Amygdala (tissue), 56 donors: Measurements from ENCODE around the gene TEAD4.
A peak's percentile ranks its signal among the peaks of the same experiment; 100 is the strongest.

Experiments used
- DNase-seq, 56 donors: peaks; one replicate each; lab custom pipeline; 2025; lab: John Stamatoyannopoulos, UW

The TEAD4 gene

GRCh38 chr12:3028108-3028507 lies 68.9 kb downstream of the TEAD4 start:
- no peak for DNase-seq

- no peak for DNase-seq
Observed at GRCh38 chr12:3030821-3031429, 71.7 kb downstream of the TEAD4 start.

GRCh38 chr12:3032161-3032560 lies 73.0 kb downstream of the TEAD4 start:
- no peak for DNase-seq

GRCh38 chr12:3032770-3033538 lies 73.8 kb downstream of the TEAD4 start:
- peak in 2 of 56 donors; percentile 4 to 14 for DNase-seq

GRCh38 chr12:3033539-3033867 lies 74.3 kb downstream of the TEAD4 start:
- no peak for DNase-seq

GRCh38 chr12:3034067-3034750 lies 75.0 kb downstream of the TEAD4 start:
- DNase-seq: peak in 43 of 56 donors; percentile 4 to 74 (median 30)

GRCh38 chr12:3035171-3035570 lies 76.0 kb downstream of the TEAD4 start:
- DNase-seq: no peak

- peak in 47 of 56 donors; percentile 12 to 87 (median 50) for DNase-seq
Observed at GRCh38 chr12:3035815-3036702, 76.9 kb downstream of the TEAD4 start.

- DNase-seq: no peak
Observed at GRCh38 chr12:3036901-3037600, 77.9 kb downstream of the TEAD4 start.

GRCh38 chr12:3038166-3038565 lies 79.0 kb downstream of the TEAD4 start:
- DNase-seq: no peak

- DNase-seq: no peak
Observed at GRCh38 chr12:3038926-3039510, 79.8 kb downstream of the TEAD4 start.

GRCh38 chr12:3040026-3040656 lies 80.9 kb downstream of the TEAD4 start:
- DNase-seq: no peak

- no peak for DNase-seq
Observed at GRCh38 chr12:3040663-3041544, 81.7 kb downstream of the TEAD4 start.

GRCh38 chr12:3041558-3042164 lies 82.5 kb downstream of the TEAD4 start:
- peak in 46 of 56 donors; percentile 8 to 78 (median 52) for DNase-seq

- DNase-seq: no peak
Observed at GRCh38 chr12:3042394-3042793, 83.2 kb downstream of the TEAD4 start.

GRCh38 chr12:3042826-3043225 lies 83.6 kb downstream of the TEAD4 start:
- DNase-seq: no peak

GRCh38 chr12:3043406-3043805 lies 84.2 kb downstream of the TEAD4 start:
- DNase-seq: no peak

GRCh38 chr12:3044141-3044630 lies 85.0 kb downstream of the TEAD4 start:
- DNase-seq: no peak
